Measurements from ENCODE around the gene HHATL. TPM values are rescaled to one million over a fixed set of nuclear protein-coding genes. Genes with fewer than 3 reads are reported as not detected.

HHATL gene
- total RNA-seq, 1 donor from 2014 or later: 552 TPM

DNA sequence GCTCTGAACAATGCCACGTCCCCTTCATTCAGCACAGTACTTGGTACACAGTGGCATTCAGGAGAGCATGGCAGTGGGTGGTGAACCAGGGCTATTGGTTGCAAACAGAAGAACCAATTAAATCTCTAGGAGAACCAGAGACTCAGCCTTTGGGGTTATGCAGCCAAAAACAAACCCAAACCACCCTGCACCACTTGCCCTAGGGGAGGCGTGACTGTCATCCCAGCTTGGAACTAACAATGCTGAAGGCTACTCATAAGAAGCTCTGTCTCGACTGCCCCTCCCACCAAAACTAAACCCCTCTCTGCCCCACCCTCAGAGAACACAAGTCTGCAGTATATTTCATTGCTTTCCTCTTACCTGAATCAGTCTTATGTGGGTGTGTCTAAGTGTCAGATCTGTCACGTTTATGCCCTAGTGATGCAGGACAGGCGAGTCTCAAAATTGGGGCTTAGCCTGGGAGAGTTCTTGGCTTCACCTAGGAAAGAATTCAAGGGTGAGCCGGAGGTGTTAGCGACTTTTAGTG is 32.5 kb downstream of the HHATL start:
- Histone ChIP-seq H3K27ac (replicated peaks) (no peak overlapping the region), H3K4me1 (peaks cover 35% of the 10 kb centered on the region), H3K4me3 (no peak overlapping the region), H3K36me3 (no peaks in the 10 kb centered on the region), H3K27me3 (ENCODE audit: low read depth) (no peaks in the 10 kb centered on the region), H3K9me3 (replicated peaks) (no peaks in the 10 kb centered on the region)
- no peak for DNase-seq
- intact Hi-C loops (cut with micrococcal nuclease): no loop called here
- TF ChIP-seq, protein P1, sequence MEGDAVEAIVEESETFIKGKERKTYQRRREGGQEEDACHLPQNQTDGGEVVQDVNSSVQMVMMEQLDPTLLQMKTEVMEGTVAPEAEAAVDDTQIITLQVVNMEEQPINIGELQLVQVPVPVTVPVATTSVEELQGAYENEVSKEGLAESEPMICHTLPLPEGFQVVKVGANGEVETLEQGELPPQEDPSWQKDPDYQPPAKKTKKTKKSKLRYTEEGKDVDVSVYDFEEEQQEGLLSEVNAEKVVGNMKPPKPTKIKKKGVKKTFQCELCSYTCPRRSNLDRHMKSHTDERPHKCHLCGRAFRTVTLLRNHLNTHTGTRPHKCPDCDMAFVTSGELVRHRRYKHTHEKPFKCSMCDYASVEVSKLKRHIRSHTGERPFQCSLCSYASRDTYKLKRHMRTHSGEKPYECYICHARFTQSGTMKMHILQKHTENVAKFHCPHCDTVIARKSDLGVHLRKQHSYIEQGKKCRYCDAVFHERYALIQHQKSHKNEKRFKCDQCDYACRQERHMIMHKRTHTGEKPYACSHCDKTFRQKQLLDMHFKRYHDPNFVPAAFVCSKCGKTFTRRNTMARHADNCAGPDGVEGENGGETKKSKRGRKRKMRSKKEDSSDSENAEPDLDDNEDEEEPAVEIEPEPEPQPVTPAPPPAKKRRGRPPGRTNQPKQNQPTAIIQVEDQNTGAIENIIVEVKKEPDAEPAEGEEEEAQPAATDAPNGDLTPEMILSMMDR (IDR thresholded peaks at IDR 0.05; ENCODE audit: borderline replicate concordance): no peak

DNA sequence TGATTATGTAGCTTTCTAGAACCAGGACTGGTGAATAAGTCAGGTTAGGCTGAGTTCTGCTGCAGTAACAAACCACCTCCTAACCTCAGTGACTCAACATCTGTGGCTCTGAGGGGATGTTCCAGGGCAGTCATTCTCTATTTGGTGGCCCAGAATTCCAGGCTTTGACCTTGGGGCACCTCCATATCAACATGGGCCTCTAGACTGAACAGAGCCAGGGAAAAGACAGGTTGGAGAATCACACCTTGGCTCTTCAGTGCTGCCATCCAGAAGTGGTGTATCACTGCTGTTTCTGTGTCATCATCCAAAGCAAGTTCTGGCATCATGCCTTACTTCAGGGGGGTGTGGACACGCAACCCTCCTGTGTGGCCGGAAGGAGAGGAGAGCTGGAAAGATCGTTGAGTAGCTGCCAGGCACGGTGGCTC is 33.8 kb downstream of the HHATL start:
- TF ChIP-seq, protein P1 (IDR thresholded peaks at IDR 0.05; ENCODE audit: borderline replicate concordance): no peak
- Histone ChIP-seq H3K4me1 (peaks cover 42% of the 10 kb centered on the region), H3K36me3 (no peaks in the 10 kb centered on the region), H3K4me3 (no peak overlapping the region), H3K27ac (replicated peaks) (no peak overlapping the region), H3K27me3 (ENCODE audit: low read depth) (no peaks in the 10 kb centered on the region), H3K9me3 (replicated peaks) (no peaks in the 10 kb centered on the region)
- no peak for DNase-seq
- intact Hi-C loops (cut with micrococcal nuclease): no loop called here

DNA sequence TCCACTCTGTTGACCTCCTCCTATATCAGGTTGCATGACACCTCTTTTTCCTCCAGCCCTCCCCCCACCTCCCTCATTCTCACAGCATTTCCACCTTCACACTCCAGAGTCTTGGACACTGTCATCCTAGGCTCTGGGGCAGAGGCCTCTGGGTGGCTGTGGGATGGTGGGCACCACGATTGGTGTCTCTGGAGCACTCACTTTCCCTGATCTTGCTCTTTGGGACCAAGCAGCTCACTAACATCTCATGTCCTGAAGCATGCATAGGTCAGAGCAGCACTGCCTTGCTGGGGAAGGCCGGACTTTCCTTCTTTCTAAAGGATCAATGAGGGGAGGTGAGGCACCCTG is 34.2 kb downstream of the HHATL start:
- Histone ChIP-seq H3K36me3 (no peaks in the 10 kb centered on the region), H3K4me3 (no peak overlapping the region), H3K27me3 (ENCODE audit: low read depth) (no peaks in the 10 kb centered on the region), H3K4me1 (peaks cover 42% of the 10 kb centered on the region), H3K9me3 (replicated peaks) (no peaks in the 10 kb centered on the region), H3K27ac (replicated peaks) (peak overlapping the region; percentile 81)
- TF ChIP-seq, protein P1 (IDR thresholded peaks at IDR 0.05; ENCODE audit: borderline replicate concordance): no peak
- no peak for DNase-seq
- intact Hi-C loops (cut with micrococcal nuclease): no loop called here

DNA sequence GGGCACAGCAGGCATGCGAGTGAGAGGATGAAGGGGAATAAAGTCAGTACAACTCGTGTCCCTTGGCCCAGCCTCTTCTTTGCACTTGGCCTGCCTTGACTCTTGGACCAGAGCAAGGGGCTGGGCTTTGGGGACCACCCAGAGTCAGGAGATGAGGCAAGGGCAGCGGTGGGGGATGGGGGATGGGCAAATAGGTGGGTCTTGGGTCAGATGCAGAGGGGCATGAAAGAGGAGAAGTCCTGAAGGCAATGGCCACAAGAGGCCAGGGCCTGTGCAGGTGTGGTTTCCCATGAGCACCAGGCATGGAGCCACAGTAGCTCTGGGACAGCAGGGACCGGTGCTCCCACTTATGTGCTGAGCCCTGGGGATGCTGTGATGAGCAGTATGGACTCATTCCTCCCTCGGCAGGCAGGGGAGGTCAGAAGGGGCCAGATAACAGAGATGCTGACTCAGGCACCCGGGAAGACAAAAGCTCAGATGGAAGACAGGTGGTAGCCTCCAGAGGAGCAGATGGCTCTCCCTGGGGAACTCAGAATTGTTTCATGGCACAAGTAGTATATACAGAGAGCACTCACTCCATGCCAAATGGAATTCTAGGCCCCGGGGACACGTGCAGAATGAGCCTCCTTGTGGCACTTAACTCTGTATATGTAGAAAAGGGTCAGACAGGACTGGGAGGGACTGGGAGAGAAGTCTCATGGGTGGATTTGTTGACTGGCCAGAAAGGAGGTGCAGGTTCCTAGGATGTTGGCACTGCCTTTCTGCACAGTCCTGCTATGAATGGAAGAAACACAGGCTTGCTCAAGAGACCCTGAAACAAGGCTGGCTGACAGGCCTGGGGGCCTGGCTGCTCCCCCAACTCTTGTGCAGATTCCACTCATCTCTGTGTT is 34.8 kb downstream of the HHATL start:
- Histone ChIP-seq H3K4me1 (peaks cover 42% of the 10 kb centered on the region), H3K36me3 (no peaks in the 10 kb centered on the region), H3K27me3 (ENCODE audit: low read depth) (no peaks in the 10 kb centered on the region), H3K4me3 (no peak overlapping the region), H3K27ac (replicated peaks) (peak overlapping the region; percentile 81), H3K9me3 (replicated peaks) (no peaks in the 10 kb centered on the region)
- TF ChIP-seq, protein P1 (IDR thresholded peaks at IDR 0.05; ENCODE audit: borderline replicate concordance): no peak
- no peak for DNase-seq
- intact Hi-C loops (cut with micrococcal nuclease): no loop called here

DNA sequence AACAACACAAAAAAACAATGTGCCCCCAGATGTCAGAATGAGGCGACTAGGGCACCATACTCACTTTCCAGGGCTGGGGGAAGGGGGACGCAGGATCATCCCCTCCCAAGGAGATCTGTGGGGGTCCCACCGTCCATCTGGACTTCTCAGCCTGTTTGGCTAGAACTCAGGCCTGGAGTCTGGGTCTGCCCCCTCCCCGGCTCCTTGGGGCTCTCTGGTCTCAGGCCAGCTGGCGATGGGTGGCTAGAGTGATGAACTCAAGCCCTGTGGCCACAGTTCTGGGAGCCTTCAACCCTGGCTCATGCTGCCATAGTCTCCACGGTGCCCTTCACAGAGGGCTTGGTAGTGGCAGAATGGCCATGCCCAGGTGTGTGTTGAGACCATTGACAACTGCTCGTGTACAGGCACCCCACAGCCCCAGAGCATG is 35.5 kb downstream of the HHATL start:
- no peak for DNase-seq
- peak overlapping the region; percentile 81 for H3K27ac ChIP-seq (replicated peaks)
- H3K4me3 ChIP-seq: no peak overlapping the region
- TF ChIP-seq, protein P1 (IDR thresholded peaks at IDR 0.05; ENCODE audit: borderline replicate concordance): no peak
- H3K9me3 ChIP-seq (replicated peaks): no peaks in the 10 kb centered on the region
- H3K4me1 ChIP-seq: peaks cover 42% of the 10 kb centered on the region
- no peaks in the 10 kb centered on the region for H3K27me3 ChIP-seq (ENCODE audit: low read depth)
- intact Hi-C loops (cut with micrococcal nuclease): no loop called here
- peaks cover 3% of the 10 kb centered on the region for H3K36me3 ChIP-seq
